Central memory CD8-positive, alpha-beta T cell (primary cell): Measurements from ENCODE around the gene ATP1A1.
A peak's percentile ranks its signal among the peaks of the same experiment; 100 is the strongest.

Experiments used
- ATAC-seq: fragments of 150-1000 bp; cut with Tn5 transposase; replicated peaks from 2 replicates; pipeline ENCODE4 v1.10.0; 2022; ENCODE audit warnings: mild to moderate bottlenecking, moderate FRiP score, moderate number of reproducible peaks; ENCODE audit not compliant: poor library complexity, severe bottlenecking; ENCODE audit errors: extremely low read depth
- DNase-seq, 2 donors: peaks; one replicate each; pipeline ENCODE4 v3.0.0; 2021; ENCODE audit warnings: low spot score in 2 of 2
- H3K27ac Mint-ChIP-seq: one replicate; pipeline ENCODE4 v1.8.0; 2022; ENCODE audit warnings: low read depth, mild to moderate bottlenecking, moderate library complexity, mixed read lengths
- H3K27me3 Mint-ChIP-seq: one replicate; pipeline ENCODE4 v1.8.0; 2022; ENCODE audit warnings: mixed read lengths
- H3K36me3 Mint-ChIP-seq: one replicate; pipeline ENCODE4 v1.8.0; 2022; ENCODE audit warnings: mild to moderate bottlenecking, moderate library complexity, mixed read lengths; ENCODE audit not compliant: insufficient read depth
- H3K4me1 Mint-ChIP-seq: one replicate; pipeline ENCODE4 v1.8.0; 2022; ENCODE audit warnings: mixed read lengths
- H3K4me3 Mint-ChIP-seq: one replicate; pipeline ENCODE4 v1.8.0; 2022; ENCODE audit warnings: mild to moderate bottlenecking, moderate library complexity, mixed read lengths
- H3K9me3 Mint-ChIP-seq: one replicate; pipeline ENCODE4 v1.8.0; 2022; ENCODE audit warnings: mixed read lengths

Gene ATP1A1

GRCh38 chr1:116431870-116432500, 58.9 kb downstream of the ATP1A1 start:
- no peaks in the 10 kb centered on the region for H3K9me3 Mint-ChIP-seq
- ATAC-seq (no peak), DNase-seq (no peak)
- no peaks in the 10 kb centered on the region for H3K27me3 Mint-ChIP-seq
- peaks cover 2% of the 10 kb centered on the region for H3K36me3 Mint-ChIP-seq
- H3K4me1 Mint-ChIP-seq: no peaks in the 10 kb centered on the region
- H3K4me3 Mint-ChIP-seq: no peak overlapping the region
- H3K27ac Mint-ChIP-seq: no peak overlapping the region

- H3K4me3 Mint-ChIP-seq: no peak overlapping the region
- no peak for DNase-seq
- H3K27ac Mint-ChIP-seq: no peak overlapping the region
- H3K27me3 Mint-ChIP-seq: no peaks in the 10 kb centered on the region
- H3K4me1 Mint-ChIP-seq: no peaks in the 10 kb centered on the region
- peaks cover 2% of the 10 kb centered on the region for H3K36me3 Mint-ChIP-seq
- H3K9me3 Mint-ChIP-seq: no peaks in the 10 kb centered on the region
- no peak for ATAC-seq
Observed at GRCh38 chr1:116432655-116433265, 59.7 kb downstream of the ATP1A1 start.

- H3K27ac Mint-ChIP-seq: no peak overlapping the region
- H3K9me3 Mint-ChIP-seq: no peaks in the 10 kb centered on the region
- peaks cover 6% of the 10 kb centered on the region for H3K27me3 Mint-ChIP-seq
- H3K36me3 Mint-ChIP-seq: peaks cover 2% of the 10 kb centered on the region
- DNase-seq (no peak), ATAC-seq (no peak)
- no peaks in the 10 kb centered on the region for H3K4me1 Mint-ChIP-seq
- no peak overlapping the region for H3K4me3 Mint-ChIP-seq
Observed at GRCh38 chr1:116433275-116434257, 60.5 kb downstream of the ATP1A1 start.

- H3K4me1 Mint-ChIP-seq: no peaks in the 10 kb centered on the region
- H3K36me3 Mint-ChIP-seq: peaks cover 2% of the 10 kb centered on the region
- ATAC-seq: no peak
- peaks cover 19% of the 10 kb centered on the region for H3K27me3 Mint-ChIP-seq
- no peaks in the 10 kb centered on the region for H3K9me3 Mint-ChIP-seq
- no peak for DNase-seq
- H3K27ac Mint-ChIP-seq: no peak overlapping the region
- H3K4me3 Mint-ChIP-seq: no peak overlapping the region
Observed at GRCh38 chr1:116434849-116435248, 61.8 kb downstream of the ATP1A1 start.

GRCh38 chr1:116435806-116436610, 63.0 kb downstream of the ATP1A1 start:
- Mint-ChIP-seq H3K27me3 (peaks cover 30% of the 10 kb centered on the region), H3K36me3 (peaks cover 2% of the 10 kb centered on the region), H3K27ac (peak overlapping the region; percentile 1), H3K4me3 (no peak overlapping the region), H3K4me1 (no peaks in the 10 kb centered on the region), H3K9me3 (no peaks in the 10 kb centered on the region)
- DNase-seq (no peak), ATAC-seq (no peak)

GRCh38 chr1:116436611-116436970, 63.5 kb downstream of the ATP1A1 start:
- H3K36me3 Mint-ChIP-seq: peaks cover 2% of the 10 kb centered on the region
- H3K4me1 Mint-ChIP-seq: no peaks in the 10 kb centered on the region
- no peak for ATAC-seq
- no peak overlapping the region for H3K27ac Mint-ChIP-seq
- H3K4me3 Mint-ChIP-seq: no peak overlapping the region
- DNase-seq: no peak
- H3K27me3 Mint-ChIP-seq: peaks cover 36% of the 10 kb centered on the region
- H3K9me3 Mint-ChIP-seq: no peaks in the 10 kb centered on the region

- Mint-ChIP-seq H3K36me3 (no peaks in the 10 kb centered on the region), H3K27me3 (peaks cover 61% of the 10 kb centered on the region), H3K27ac (no peak overlapping the region)
Observed at GRCh38 chr1:116439701-116440100, 66.7 kb downstream of the ATP1A1 start.

GRCh38 chr1:116440731-116441130, 67.7 kb downstream of the ATP1A1 start:
- DNase-seq (no peak), ATAC-seq (no peak)
- Mint-ChIP-seq H3K9me3 (no peaks in the 10 kb centered on the region), H3K27ac (no peak overlapping the region), H3K4me1 (no peaks in the 10 kb centered on the region), H3K36me3 (no peaks in the 10 kb centered on the region), H3K27me3 (peaks cover 71% of the 10 kb centered on the region), H3K4me3 (no peak overlapping the region)

More at GRCh38 chr1:116439701-116440100, 66.7 kb downstream of the ATP1A1 start:
- H3K4me1 Mint-ChIP-seq: no peaks in the 10 kb centered on the region
- no peak overlapping the region for H3K4me3 Mint-ChIP-seq
- no peaks in the 10 kb centered on the region for H3K9me3 Mint-ChIP-seq
- ATAC-seq (no peak), DNase-seq (no peak)

- Mint-ChIP-seq H3K9me3 (no peaks in the 10 kb centered on the region), H3K27me3 (peaks cover 71% of the 10 kb centered on the region), H3K36me3 (no peaks in the 10 kb centered on the region), H3K27ac (no peak overlapping the region), H3K4me1 (no peaks in the 10 kb centered on the region), H3K4me3 (no peak overlapping the region)
- DNase-seq (no peak), ATAC-seq (no peak)
Observed at GRCh38 chr1:116445534-116445933, 72.5 kb downstream of the ATP1A1 start.

GRCh38 chr1:116446686-116447085, 73.6 kb downstream of the ATP1A1 start:
- H3K27me3 Mint-ChIP-seq: peaks cover 60% of the 10 kb centered on the region

GRCh38 chr1:116448785-116449385, 75.8 kb downstream of the ATP1A1 start:
- H3K4me1 Mint-ChIP-seq: no peaks in the 10 kb centered on the region

More at GRCh38 chr1:116446686-116447085, 73.6 kb downstream of the ATP1A1 start:
- H3K9me3 Mint-ChIP-seq: no peaks in the 10 kb centered on the region
- no peaks in the 10 kb centered on the region for H3K36me3 Mint-ChIP-seq
- DNase-seq (no peak), ATAC-seq (no peak)
- no peaks in the 10 kb centered on the region for H3K4me1 Mint-ChIP-seq
- H3K27ac Mint-ChIP-seq: no peak overlapping the region
- no peak overlapping the region for H3K4me3 Mint-ChIP-seq

GRCh38 chr1:116449578-116449977, 76.5 kb downstream of the ATP1A1 start:
- H3K27me3 Mint-ChIP-seq: peaks cover 37% of the 10 kb centered on the region
- no peak for ATAC-seq
- no peaks in the 10 kb centered on the region for H3K9me3 Mint-ChIP-seq
- H3K4me3 Mint-ChIP-seq: no peak overlapping the region
- no peaks in the 10 kb centered on the region for H3K36me3 Mint-ChIP-seq
- no peaks in the 10 kb centered on the region for H3K4me1 Mint-ChIP-seq
- H3K27ac Mint-ChIP-seq: no peak overlapping the region
- no peak for DNase-seq

More at GRCh38 chr1:116448785-116449385, 75.8 kb downstream of the ATP1A1 start:
- peaks cover 44% of the 10 kb centered on the region for H3K27me3 Mint-ChIP-seq
- no peaks in the 10 kb centered on the region for H3K9me3 Mint-ChIP-seq
- H3K36me3 Mint-ChIP-seq: no peaks in the 10 kb centered on the region
- no peak for ATAC-seq
- DNase-seq: no peak
- no peak overlapping the region for H3K27ac Mint-ChIP-seq
- no peak overlapping the region for H3K4me3 Mint-ChIP-seq
